Thyroid gland (tissue), 4 donors: ENCODE results near the gene RPH3AL. TPM values are rescaled to one million over a fixed set of nuclear protein-coding genes. Genes with fewer than 3 reads are reported as not detected.

ENCODE experiments used
- DNase-seq, 2 donors: peaks; one replicate each; pipeline ENCODE4 v3.0.0-alpha.2; 2019
- H3K27ac ChIP-seq, 3 donors: fragments of 200-600 bp; sonication (generic); 1 replicate in 2 of 3; 2 replicates in 1 of 3; pipeline ENCODE4 v1.5.1; 2016 to 2019; ENCODE audit warnings: mild to moderate bottlenecking in 1 of 3, moderate library complexity in 1 of 3
- H3K27me3 ChIP-seq: fragments of 200-600 bp; sonication (generic); one replicate; pipeline ENCODE4 v1.5.1; 2019
- H3K36me3 ChIP-seq, 2 donors: fragments of 200-600 bp; sonication (generic); one replicate each; pipeline ENCODE4 v1.5.1; 2016 to 2019
- H3K4me1 ChIP-seq, 2 donors: fragments of 200-600 bp; sonication (generic); one replicate each; pipeline ENCODE4 v1.5.1; 2017 to 2019
- H3K4me3 ChIP-seq, 3 donors: fragments of 200-600 bp; sonication (generic); replicated peaks in 1 of 3; 1 replicate in 2 of 3; 2 replicates in 1 of 3; pipeline ENCODE4 v1.5.1; 2016; ENCODE audit warnings: mild to moderate bottlenecking in 1 of 3
- H3K9me3 ChIP-seq: fragments of 200-600 bp; sonication (generic); one replicate; pipeline ENCODE4 v1.5.1; 2017
- POLR2A ChIP-seq, 2 donors: fragments of 450-650 bp; IDR thresholded peaks; one replicate each; pipeline ENCODE4 v1.6.1; 2017; ENCODE audit warnings: antibody characterized with exemption in 2 of 2, mild to moderate bottlenecking in 2 of 2, moderate library complexity in 1 of 2
- WGBS, 2 donors: methylation state at CpG; one replicate each; pipeline ENCODE4 v1.1.5; 2017; 5-methylcytosine and 5-hydroxymethylcytosine counted together
- intact Hi-C: fragments of 100-400 bp; cut with DNase I; formaldehyde crosslinking; loops from one replicate; pipeline ENCODE4 v1.15.1; 2023
- total RNA-seq, 4 donors: library from RNA; depleted of rRNA; stranded (reverse); fragments of >200 nt; gene quantifications; one replicate each; pipeline ENCODE4 v1.2.3, GENCODE V29; 2016
- TF ChIP-seq, protein P1 (sequence below), 6 experiments: fragments of 200-600 bp in 3 of 6; fragments of 450-650 bp in 3 of 6; sonication (generic) in 3 of 6; IDR thresholded peaks; one replicate each; pipeline ENCODE4 v1.5.1; 2016 to 2019; ENCODE audit warnings: antibody characterized with exemption in 6 of 6, mild to moderate bottlenecking in 2 of 6, inconsistent platforms in 1 of 6, moderate library complexity in 1 of 6

The RPH3AL gene
- total RNA-seq, 4 donors from 2014 or later: 19.1 to 47.7 (median 42.5) TPM

DNA sequence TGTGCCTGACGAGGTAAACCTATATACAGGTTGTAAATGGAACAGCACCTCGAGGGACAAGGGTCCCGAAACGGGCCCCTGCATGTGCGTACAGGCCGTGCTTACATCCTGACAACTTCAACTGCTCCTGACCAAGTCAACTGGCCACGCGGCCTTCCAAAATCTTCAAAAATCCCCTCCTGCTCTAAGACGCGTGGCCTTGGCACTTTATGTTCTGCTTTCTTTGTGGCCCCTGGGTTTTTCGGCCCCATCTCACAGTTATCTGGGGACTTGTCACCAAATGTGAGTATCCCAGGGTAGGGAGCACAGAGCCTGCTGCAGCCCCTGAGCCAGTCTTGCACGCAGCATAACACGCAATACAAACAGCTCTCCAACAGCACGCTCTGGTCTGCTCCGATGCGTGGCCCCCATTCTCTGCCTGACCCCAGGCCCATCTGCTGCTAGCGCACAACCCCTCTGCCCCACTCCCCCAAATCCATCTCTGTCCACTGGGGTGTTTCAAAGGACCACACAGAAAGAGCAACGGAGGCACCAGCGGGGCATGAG is 659 bp downstream of the RPH3AL start:
- intact Hi-C loops: no loop called here
- WGBS, 2 donors: 58 to 62% methylated on average over 19 of the region's 19 CpGs
- H3K27ac ChIP-seq: peak overlapping the region; percentile 83 to 95 (median 89)
- H3K4me1 ChIP-seq: peaks cover 63 to 82% of the 10 kb centered on the region in 2 donors
- DNase-seq: peak in 1 of 2 donors; percentile 21
- no peaks in the 10 kb centered on the region for H3K36me3 ChIP-seq
- TF ChIP-seq, protein P1, sequence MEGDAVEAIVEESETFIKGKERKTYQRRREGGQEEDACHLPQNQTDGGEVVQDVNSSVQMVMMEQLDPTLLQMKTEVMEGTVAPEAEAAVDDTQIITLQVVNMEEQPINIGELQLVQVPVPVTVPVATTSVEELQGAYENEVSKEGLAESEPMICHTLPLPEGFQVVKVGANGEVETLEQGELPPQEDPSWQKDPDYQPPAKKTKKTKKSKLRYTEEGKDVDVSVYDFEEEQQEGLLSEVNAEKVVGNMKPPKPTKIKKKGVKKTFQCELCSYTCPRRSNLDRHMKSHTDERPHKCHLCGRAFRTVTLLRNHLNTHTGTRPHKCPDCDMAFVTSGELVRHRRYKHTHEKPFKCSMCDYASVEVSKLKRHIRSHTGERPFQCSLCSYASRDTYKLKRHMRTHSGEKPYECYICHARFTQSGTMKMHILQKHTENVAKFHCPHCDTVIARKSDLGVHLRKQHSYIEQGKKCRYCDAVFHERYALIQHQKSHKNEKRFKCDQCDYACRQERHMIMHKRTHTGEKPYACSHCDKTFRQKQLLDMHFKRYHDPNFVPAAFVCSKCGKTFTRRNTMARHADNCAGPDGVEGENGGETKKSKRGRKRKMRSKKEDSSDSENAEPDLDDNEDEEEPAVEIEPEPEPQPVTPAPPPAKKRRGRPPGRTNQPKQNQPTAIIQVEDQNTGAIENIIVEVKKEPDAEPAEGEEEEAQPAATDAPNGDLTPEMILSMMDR (IDR thresholded peaks at IDR 0.05): no peak
- TF ChIP-seq POLR2A (IDR thresholded peaks at IDR 0.05): no peak
- H3K9me3 ChIP-seq: no peaks in the 10 kb centered on the region
- no peaks in the 10 kb centered on the region for H3K27me3 ChIP-seq
- H3K4me3 ChIP-seq: peak overlapping the region in 1 of 3 donors; percentile 15

DNA sequence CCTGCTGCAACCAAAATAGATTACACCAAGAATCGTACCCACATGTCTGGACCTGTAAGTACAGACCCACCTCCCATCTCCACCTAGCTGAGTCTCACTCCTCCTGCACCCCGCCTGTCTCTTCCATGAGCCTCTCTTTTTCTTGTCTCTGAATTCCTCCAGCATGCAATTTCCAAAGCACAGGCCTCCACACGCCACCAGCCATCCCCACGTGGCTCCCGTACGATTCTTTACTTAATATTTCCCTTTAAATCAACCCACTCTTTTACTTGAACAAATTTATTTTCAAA is 1.2 kb downstream of the RPH3AL start:
- peak overlapping the region; percentile 83 to 95 (median 89) for H3K27ac ChIP-seq
- no peaks in the 10 kb centered on the region for H3K36me3 ChIP-seq
- no peak for DNase-seq
- H3K4me1 ChIP-seq: peaks cover 66 to 82% of the 10 kb centered on the region in 2 donors
- intact Hi-C loops: no loop called here
- H3K9me3 ChIP-seq: no peaks in the 10 kb centered on the region
- H3K27me3 ChIP-seq: no peaks in the 10 kb centered on the region
- no peak for TF ChIP-seq POLR2A (IDR thresholded peaks at IDR 0.05)
- TF ChIP-seq, protein P1 (IDR thresholded peaks at IDR 0.05): no peak
- 77 to 79% methylated on average over 6 of the region's 6 CpGs for WGBS, 2 donors
- no peak overlapping the region for H3K4me3 ChIP-seq

DNA sequence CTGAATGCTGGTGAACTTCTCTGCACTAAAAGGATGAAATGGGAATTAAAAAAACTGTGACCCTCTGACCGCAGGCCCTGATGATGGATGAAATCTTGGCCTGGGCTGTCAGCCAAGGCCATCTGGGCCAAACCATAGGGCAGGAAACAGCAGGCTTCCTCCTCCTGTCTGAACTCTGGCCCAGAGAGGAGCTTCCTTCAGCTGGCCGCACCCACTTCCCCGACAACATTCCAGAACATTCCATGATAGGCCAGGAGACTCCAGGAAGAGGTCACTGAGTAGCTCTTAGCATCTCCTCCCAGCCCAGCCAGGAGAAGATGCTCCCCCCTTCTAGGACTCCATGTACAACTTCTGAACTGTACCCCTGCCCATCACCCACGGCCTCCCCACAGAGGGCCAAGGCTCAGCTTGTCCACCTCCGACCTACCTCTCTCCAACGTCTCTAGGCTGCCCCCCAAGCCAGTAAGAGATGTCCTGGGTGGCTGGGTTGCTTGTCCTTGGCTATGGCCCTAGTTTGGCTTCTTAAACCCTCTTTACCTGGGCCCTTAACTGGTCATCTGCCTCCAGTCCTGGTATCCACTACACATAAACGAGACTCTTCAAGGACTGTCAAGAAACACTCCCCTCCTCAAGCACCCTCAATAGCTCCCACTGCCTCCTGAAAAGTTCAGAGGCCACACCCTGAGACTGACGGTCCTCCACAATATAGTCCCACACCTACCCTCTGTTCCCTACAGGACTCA is 1.7 kb downstream of the RPH3AL start:
- no peaks in the 10 kb centered on the region for H3K36me3 ChIP-seq
- DNase-seq: peak; percentile 61 to 69
- intact Hi-C loops: no loop called here
- H3K4me1 ChIP-seq: peaks cover 66 to 82% of the 10 kb centered on the region in 2 donors
- H3K27me3 ChIP-seq: no peaks in the 10 kb centered on the region
- peak overlapping the region; percentile 83 to 95 (median 89) for H3K27ac ChIP-seq
- H3K4me3 ChIP-seq: no peak overlapping the region
- no peaks in the 10 kb centered on the region for H3K9me3 ChIP-seq
- WGBS, 2 donors: 28 to 35% methylated on average over 8 of the region's 8 CpGs
- TF ChIP-seq, protein P1 (IDR thresholded peaks at IDR 0.05): no peak
- no peak for TF ChIP-seq POLR2A (IDR thresholded peaks at IDR 0.05)

DNA sequence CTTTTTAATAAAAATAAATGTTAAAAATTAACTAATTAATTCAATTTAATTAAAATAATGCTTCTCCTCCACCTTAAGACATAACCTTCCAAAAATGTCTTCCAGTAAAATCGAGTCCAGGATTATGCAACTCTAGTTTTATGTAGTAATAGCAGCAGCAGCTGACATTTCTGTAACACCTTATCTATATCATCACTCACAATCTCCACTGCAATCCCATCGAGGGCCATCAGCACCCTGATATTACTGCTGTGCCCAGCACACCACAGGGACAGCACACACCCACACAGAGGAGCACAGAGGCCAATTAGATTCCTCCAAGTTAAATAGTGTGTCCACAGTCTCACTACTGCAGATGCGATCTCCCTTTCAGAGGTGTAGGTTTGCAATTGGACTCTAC is 2.9 kb downstream of the RPH3AL start:
- Histone ChIP-seq H3K9me3 (no peaks in the 10 kb centered on the region), H3K36me3 (no peaks in the 10 kb centered on the region), H3K4me1 (peaks cover 66 to 76% of the 10 kb centered on the region in 2 donors), H3K27ac (peak overlapping the region; percentile 83 to 95 (median 89)), H3K27me3 (no peaks in the 10 kb centered on the region), H3K4me3 (no peak overlapping the region)
- 64 to 82% methylated on average over 3 of the region's 3 CpGs for WGBS, 2 donors
- intact Hi-C loops: no loop called here
- no peak for TF ChIP-seq POLR2A (IDR thresholded peaks at IDR 0.05)
- TF ChIP-seq, protein P1 (IDR thresholded peaks at IDR 0.05): no peak
- no peak for DNase-seq

DNA sequence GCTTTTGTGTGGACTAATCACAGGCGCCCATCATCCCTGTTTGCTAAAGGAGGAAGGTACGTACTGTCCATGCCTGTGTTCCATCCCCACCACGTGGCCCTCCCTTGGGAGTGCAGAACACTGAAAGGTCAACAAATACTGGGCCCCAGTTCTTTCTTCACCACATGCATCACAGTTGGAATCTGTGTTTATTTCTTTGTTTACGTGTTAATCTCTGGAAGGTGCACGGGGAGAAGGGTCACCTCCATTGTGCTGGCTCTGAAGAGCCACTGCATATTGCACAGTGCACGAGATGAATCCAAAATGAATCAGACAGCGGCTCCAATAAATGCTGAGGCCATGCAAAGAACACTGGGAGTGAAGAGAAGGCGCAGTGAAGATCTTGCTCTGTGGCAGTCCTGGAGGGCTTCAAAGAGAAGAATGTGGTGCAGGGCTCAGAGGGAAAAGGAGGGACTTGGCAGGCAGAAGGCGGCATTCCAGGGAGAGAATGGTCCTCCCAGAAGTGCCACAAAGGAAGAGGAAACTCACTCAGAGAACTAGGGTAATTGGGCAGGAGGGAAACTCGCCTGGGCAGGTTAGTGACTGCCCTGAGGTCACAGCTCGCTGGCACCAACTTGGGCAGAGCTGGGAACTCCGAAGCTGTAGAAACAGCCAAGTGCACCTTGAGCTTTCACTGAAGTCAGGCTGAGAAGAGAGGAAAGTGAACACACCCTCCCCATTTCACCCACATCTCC is 3.7 kb downstream of the RPH3AL start:
- Histone ChIP-seq H3K4me1 (peaks cover 66 to 68% of the 10 kb centered on the region in 2 donors), H3K27me3 (no peaks in the 10 kb centered on the region), H3K9me3 (no peaks in the 10 kb centered on the region), H3K36me3 (no peaks in the 10 kb centered on the region), H3K27ac (peak overlapping the region; percentile 83 to 95 (median 89)), H3K4me3 (no peak overlapping the region)
- intact Hi-C loops: no loop called here
- 41 to 53% methylated on average over 12 of the region's 12 CpGs for WGBS, 2 donors
- DNase-seq: peak; percentile 87 to 90
- TF ChIP-seq, protein P1 (IDR thresholded peaks at IDR 0.05): no peak
- no peak for TF ChIP-seq POLR2A (IDR thresholded peaks at IDR 0.05)
